GM18498 (cell line): Measurements from ENCODE around the gene VN1R5.
"Not testable (repeated sequence)": the region's sequence is repeated elsewhere in the genome, so short reads cannot be mapped to it uniquely, and the experiment has no call there.

Source experiments
- ATAC-seq: cut with Tn5 transposase; IDR thresholded peaks from one replicate; pipeline ENCODE4 v1.9.1; 2021; ENCODE audit warnings: mild to moderate bottlenecking, moderate library complexity; ENCODE audit not compliant: unreplicated experiment

The VN1R5 gene

GRCh38 chr1:247255772-247256171, at the start of gene VN1R5:
VN1R5 (plus strand) TSS chr1:247256072.
- ATAC-seq = not testable (repeated sequence)

GRCh38 chr1:247209396-247209795, 46.5 kb upstream of the VN1R5 start:
- no peak for ATAC-seq

GRCh38 chr1:247210062-247210375, 45.9 kb upstream of the VN1R5 start:
- ATAC-seq = peak; percentile 1

- peak; percentile 89 for ATAC-seq
Measured at GRCh38 chr1:247210376-247211117, 45.3 kb upstream of the VN1R5 start.

GRCh38 chr1:247211339-247211738, 44.5 kb upstream of the VN1R5 start:
- ATAC-seq = no peak

- peak; percentile 62 for ATAC-seq
Measured at GRCh38 chr1:247212012-247212411, 43.9 kb upstream of the VN1R5 start.

GRCh38 chr1:247212627-247213617, 43.0 kb upstream of the VN1R5 start:
- no peak for ATAC-seq

- no peak for ATAC-seq
Measured at GRCh38 chr1:247216261-247216660, 39.6 kb upstream of the VN1R5 start.

- ATAC-seq = no peak
Measured at GRCh38 chr1:247218121-247218651, 37.7 kb upstream of the VN1R5 start.

- ATAC-seq = not testable (repeated sequence)
Measured at GRCh38 chr1:247220280-247220679, 35.6 kb upstream of the VN1R5 start.

GRCh38 chr1:247222840-247223239, 33.0 kb upstream of the VN1R5 start:
- no peak for ATAC-seq

- no peak for ATAC-seq
Measured at GRCh38 chr1:247224822-247225221, 31.1 kb upstream of the VN1R5 start.

GRCh38 chr1:247228133-247228532, 27.7 kb upstream of the VN1R5 start:
- no peak for ATAC-seq

- ATAC-seq = no peak
Measured at GRCh38 chr1:247241691-247242090, 14.2 kb upstream of the VN1R5 start.

- ATAC-seq = no peak
Measured at GRCh38 chr1:247243524-247244137, 12.2 kb upstream of the VN1R5 start.

- ATAC-seq = no peak
Measured at GRCh38 chr1:247246325-247247115, 9.4 kb upstream of the VN1R5 start.

- no peak for ATAC-seq
Measured at GRCh38 chr1:247247568-247247967, 8.3 kb upstream of the VN1R5 start.

- ATAC-seq = no peak
Measured at GRCh38 chr1:247266053-247266452, 10.2 kb downstream of the VN1R5 start.

- no peak for ATAC-seq
Measured at GRCh38 chr1:247268390-247269045, 12.6 kb downstream of the VN1R5 start.

GRCh38 chr1:247269133-247269532, 13.3 kb downstream of the VN1R5 start:
- no peak for ATAC-seq
